A549 (cell line): Measurements from ENCODE around the gene CERK. TPM values are rescaled to one million over a fixed set of nuclear protein-coding genes. Genes with fewer than 3 reads are reported as not detected.

Source experiments
- ATAC-seq, 2 experiments: fragments of 200-7000 bp in 1 of 2; fragments of >200 bp in 1 of 2; cut with Nextera tagmentation in 1 of 2; cut with Tn5 transposase in 1 of 2; 3 replicates each; pipeline versions ENCODE4 v1.8.0 to v1.9.1; 2018 to 2020; ENCODE audit warnings: mild to moderate bottlenecking in 1 of 2, moderate library complexity in 1 of 2
- CTCF ChIA-PET: fragments of 300-600 bp; sonication (Branson Sonifier 250); formaldehyde crosslinking; extraction: SDS; loops from one replicate; lab custom pipeline; 2021; ENCODE audit warnings: antibody characterized with exemption, inconsistent platforms; lab: Yijun Ruan, JAX
- POLR2A ChIA-PET: fragments of 350-600 bp; formaldehyde crosslinking; extraction: SDS; loops from one replicate; lab custom pipeline; 2021; ENCODE audit warnings: antibody characterized with exemption, inconsistent platforms; lab: Yijun Ruan, JAX
- DNase-seq, 2 experiments: peaks; one replicate each; pipeline versions ENCODE4 v3.0.0 to v3.0.0-alpha.2; 2011 to 2016; ENCODE audit warnings: low read depth in 1 of 2, low spot score in 1 of 2
- FAIRE-seq: peaks from 2 replicates; lab custom pipeline; 2011; peaks lifted over from hg19 to GRCh38; lab: Jason Lieb, UNC
- H3K27ac ChIP-seq, 2 experiments: fragments of >200 bp; sonication (Bioruptor Twin); formaldehyde crosslinking; 3 replicates each; pipeline ENCODE4 v1.5.1; 2016 to 2017
- H3K4me1 ChIP-seq: fragments of >200 bp; sonication (Bioruptor Twin); formaldehyde crosslinking; 3 replicates; pipeline ENCODE4 v1.6.1; 2016
- H3K4me2 ChIP-seq: fragments of >200 bp; sonication (Bioruptor Twin); formaldehyde crosslinking; 3 replicates; pipeline ENCODE4 v1.6.1; 2016
- H3K4me3 ChIP-seq: fragments of >200 bp; sonication (Bioruptor Twin); formaldehyde crosslinking; 3 replicates; pipeline ENCODE4 v1.5.1; 2016
- H3K9me3 ChIP-seq: fragments of >200 bp; sonication (Bioruptor Twin); formaldehyde crosslinking; 3 replicates; pipeline ENCODE4 v1.6.1; 2016
- CTCF ChIP-seq: fragments of >200 bp; sonication (Bioruptor Twin); formaldehyde crosslinking; IDR thresholded peaks from 3 replicates; pipeline ENCODE4 v1.5.1; 2016
- E2F6 ChIP-seq: IDR thresholded peaks from 2 replicates; pipeline ENCODE4 v1.6.1; 2012; ENCODE audit warnings: low read depth, borderline replicate concordance
- EHMT2 ChIP-seq: fragments of 200-600 bp; sonication (generic); IDR thresholded peaks from 2 replicates; pipeline ENCODE4 v1.6.1; 2016; ENCODE audit warnings: antibody characterized with exemption, low read depth, mild to moderate bottlenecking, moderate library complexity
- FOSL2 ChIP-seq, 2 experiments: fragments of 450-650 bp in 1 of 2; fragments of >200 bp in 1 of 2; sonication (Bioruptor Twin) in 1 of 2; formaldehyde crosslinking; IDR thresholded peaks; 2 replicates each; pipeline versions ENCODE4 v1.5.0 to v1.6.1; 2016 to 2020; ENCODE audit warnings: mild to moderate bottlenecking in 1 of 2, moderate library complexity in 1 of 2
- HMGXB4 ChIP-seq: fragments of 250-450 bp; sonication (Bioruptor Pico); IDR thresholded peaks from 2 replicates; pipeline ENCODE4 v1.5.0; 2021; ENCODE audit warnings: mild to moderate bottlenecking, moderate library complexity, borderline replicate concordance
- KDM1A ChIP-seq: fragments of 200-600 bp; sonication (generic); IDR thresholded peaks from 2 replicates; pipeline ENCODE4 v1.6.1; 2016; ENCODE audit warnings: low read depth, mild to moderate bottlenecking
- MAX ChIP-seq: IDR thresholded peaks from 2 replicates; pipeline ENCODE4 v1.6.1; 2012
- MYC ChIP-seq: IDR thresholded peaks from 2 replicates; pipeline ENCODE4 v1.6.1; 2012; ENCODE audit warnings: mild to moderate bottlenecking, inconsistent platforms, low read length, improper control_type of control experiment, borderline replicate concordance
- RAD21 ChIP-seq, 2 experiments: fragments of >200 bp in 1 of 2; sonication (Bioruptor Twin) in 1 of 2; formaldehyde crosslinking in 1 of 2; IDR thresholded peaks in 1 of 2; conservative IDR thresholded peaks in 1 of 2; 2 replicates in 1 of 2; 3 replicates in 1 of 2; pipeline ENCODE4 v1.6.1; 2012 to 2018; ENCODE audit warnings: inconsistent platforms in 1 of 2
- RCOR1 ChIP-seq: fragments of 150-350 bp; IDR thresholded peaks from 2 replicates; pipeline ENCODE4 v1.6.1; 2014; ENCODE audit warnings: antibody characterized with exemption, low read length, low read depth
- SMC3 ChIP-seq: fragments of >200 bp; sonication (Bioruptor Twin); formaldehyde crosslinking; IDR thresholded peaks from 3 replicates; pipeline ENCODE4 v1.6.1; 2018; ENCODE audit warnings: inconsistent platforms
- USF2 ChIP-seq: fragments of 450-650 bp; IDR thresholded peaks from 2 replicates; pipeline ENCODE4 v1.6.1; 2014; ENCODE audit warnings: antibody characterized with exemption
- ZFP36 ChIP-seq: fragments of 450-650 bp; IDR thresholded peaks from 2 replicates; pipeline ENCODE4 v1.6.1; 2014; ENCODE audit warnings: borderline replicate concordance; ENCODE audit not compliant: partially characterized antibody
- WGBS: methylation state at CpG from one replicate; pipeline ENCODE4 v1.1.6; 2017; ENCODE audit errors: missing lambda C conversion rate; 5-methylcytosine and 5-hydroxymethylcytosine counted together
- polyA plus RNA-seq, 4 experiments: library from polyadenylated mRNA; depleted of rRNA in 3 of 4; stranded (reverse); fragments of >200 nt; fragmentation: RNase III in 1 of 4; extraction: RNeasy Plus Mini Kit Qiagen cat#74134 plus additional on column Dnase treatment in 1 of 4; gene quantifications; 2 replicates in 3 of 4; 3 replicates in 1 of 4; pipeline ENCODE4 v1.2.3, GENCODE V29; 2011 to 2017

CERK gene
- polyA plus RNA-seq, 2 of the 4 experiments (the other 2 are of a cell fraction): 13.1 to 15.6 TPM

- ATAC-seq (peak; percentile 87 to 90), DNase-seq (peak; percentile 88 to 89)
- peak; percentile 59 for TF ChIP-seq SMC3
- TF ChIP-seq RAD21 (conservative IDR thresholded peaks at IDR 0.05 in 1 of 2, IDR thresholded peaks at IDR 0.05 in 1 of 2): peak; percentile 62 to 66
- TF ChIP-seq USF2: peak; percentile 69
- no peak for TF ChIP-seq KDM1A
- TF ChIP-seq MYC: peak; percentile 97
- peak; percentile 83 for TF ChIP-seq E2F6
- TF ChIP-seq MAX: peak; percentile 99
- no peak for TF ChIP-seq RCOR1
- no peak for TF ChIP-seq FOSL2 (IDR thresholded peaks at IDR 0.05)
- TF ChIP-seq FOSL2 (CRISPR knock-in tag; IDR thresholded peaks at IDR 0.05): peak; percentile 75
- peak; percentile 55 for TF ChIP-seq CTCF
- TF ChIP-seq, all 56 proteins: peak for 8
- H3K27ac ChIP-seq: peak overlapping the region; percentile 94 to 99
- CTCF ChIA-PET: interaction anchor here (0.7 to 2.7 kb wide), 16 partner anchors 11 to 318 kb away, joined by 3 to 29 read pairs (median 6); partner anchors contain the start of gene TBC1D22A
- no peak for FAIRE-seq
- peaks cover 33% of the 10 kb centered on the region for H3K4me1 ChIP-seq
- WGBS: 74% methylated on average over 13 of the region's 20 CpGs
- no peaks in the 10 kb centered on the region for H3K9me3 ChIP-seq
- POLR2A ChIA-PET: interaction anchor here (0.6 to 2.3 kb wide), 3 partner anchors 10 to 23 kb away, joined by 3 to 28 read pairs (median 3); partner anchors contain the start of gene TBC1D22A
- peak overlapping the region; percentile 96 for H3K4me3 ChIP-seq
- peak overlapping the region; percentile 81 for H3K4me2 ChIP-seq
These were observed 1.2 kb upstream of the CERK start for GRCh38 chr22:46739094-46739870.

- Histone ChIP-seq H3K4me3 (peak overlapping the region; percentile 96), H3K27ac (peak overlapping the region; percentile 94 to 99), H3K4me1 (peaks cover 33% of the 10 kb centered on the region), H3K9me3 (no peaks in the 10 kb centered on the region), H3K4me2 (peak overlapping the region; percentile 81)
- POLR2A ChIA-PET: interaction anchor here (0.6 to 2.3 kb wide), 3 partner anchors 11 to 23 kb away, joined by 3 to 28 read pairs (median 3); partner anchors contain the start of gene TBC1D22A
- no peak for DNase-seq
- WGBS: 0% methylated on average over 4 of the region's 20 CpGs
- no peak for TF ChIP-seq HMGXB4
- TF ChIP-seq ZFP36: no peak
- no peak for TF ChIP-seq MAX
- no peak for TF ChIP-seq EHMT2
- no peak for FAIRE-seq
- peak; percentile 71 for ATAC-seq
- CTCF ChIA-PET: interaction anchor here (0.9 to 2.7 kb wide), 12 partner anchors 12 to 176 kb away, joined by 3 to 29 read pairs (median 7); partner anchors contain the start of gene TBC1D22A
These were observed 618 bp upstream of the CERK start for GRCh38 chr22:46738647-46739093.
